ENCODE results near the gene TGFB2. TPM values are rescaled to one million over a fixed set of nuclear protein-coding genes. Genes with fewer than 3 reads are reported as not detected.

Gene TGFB2
- total and polyA plus RNA-seq, 2 experiments from 2014 or later, result 0.31 to 1.4 TPM

GRCh38 chr1:218392780-218393179, 47.6 kb downstream of the TGFB2 start (continued):
- no peak for TF ChIP-seq ZNF462 (CRISPR knock-in tag; IDR thresholded peaks at IDR 0.05)
- TF ChIP-seq ZNF331 (CRISPR knock-in tag; IDR thresholded peaks at IDR 0.05; ENCODE audit: low read depth), result no peak
- TF ChIP-seq EZH2 (IDR thresholded peaks at IDR 0.05; ENCODE audit: low read depth, unreplicated experiment), result no peak

- Histone ChIP-seq H3K4me1 (ENCODE audit: insufficient read depth) (no peaks in the 10 kb centered on the region), H3K27ac (ENCODE audit: low read depth) (no peak overlapping the region), H4K20me1 (replicated peaks; ENCODE audit: insufficient read depth) (no peaks in the 10 kb centered on the region), H3K79me2 (replicated peaks; ENCODE audit: insufficient read depth) (no peaks in the 10 kb centered on the region), H3K9me2 (ENCODE audit: insufficient read depth) (peaks cover 5% of the 10 kb centered on the region), H3F3A (replicated peaks; ENCODE audit: low read depth) (no peaks in the 10 kb centered on the region), H3K4me2 (no peak overlapping the region), H3K27me3 (ENCODE audit: insufficient read depth) (no peaks in the 10 kb centered on the region), H3K36me3 (ENCODE audit: insufficient read depth) (no peaks in the 10 kb centered on the region), H3K4me3 (no peak overlapping the region), H2AFZ (no peak overlapping the region)
- H3K27ac Mint-ChIP-seq, result no peak overlapping the region
- DNase-seq (ENCODE audit: low spot score), result no peak
- H3K27me3 Mint-ChIP-seq (ENCODE audit: insufficient read depth, low read depth, poor library complexity), result no peaks in the 10 kb centered on the region
- no peaks in the 10 kb centered on the region for H3K36me3 Mint-ChIP-seq (ENCODE audit: low read depth)
- no peak overlapping the region for H3K4me3 Mint-ChIP-seq
- H3K9me3 Mint-ChIP-seq, result no peaks in the 10 kb centered on the region; the same call in 2 of the 3 replicates
- ATAC-seq, result no peak
- H3K4me1 Mint-ChIP-seq, result no peaks in the 10 kb centered on the region
- TF ChIP-seq ZNF114 (CRISPR knock-in tag; IDR thresholded peaks at IDR 0.05), result no peak
- no peak for TF ChIP-seq ZNF462 (CRISPR knock-in tag; IDR thresholded peaks at IDR 0.05)
- no peak for TF ChIP-seq STAT1 (IDR thresholded peaks at IDR 0.05; ENCODE audit: unreplicated experiment)
- no peak for TF ChIP-seq JUNB (IDR thresholded peaks at IDR 0.05; ENCODE audit: unreplicated experiment)
- no peak for TF ChIP-seq ETS1 (IDR thresholded peaks at IDR 0.05)
Measured at GRCh38 chr1:218394416-218394815, 49.3 kb downstream of the TGFB2 start.

All from GM23338 (cell line).